Fibroblast of skin of right biceps (primary cell): ENCODE data around the gene SLC26A3.
A peak's percentile ranks its signal among the peaks of the same experiment; 100 is the strongest.

Experiments used
- DNase-seq: peaks from one replicate; pipeline ENCODE4 v3.0.0-alpha.2; 2013

Gene SLC26A3

DNA sequence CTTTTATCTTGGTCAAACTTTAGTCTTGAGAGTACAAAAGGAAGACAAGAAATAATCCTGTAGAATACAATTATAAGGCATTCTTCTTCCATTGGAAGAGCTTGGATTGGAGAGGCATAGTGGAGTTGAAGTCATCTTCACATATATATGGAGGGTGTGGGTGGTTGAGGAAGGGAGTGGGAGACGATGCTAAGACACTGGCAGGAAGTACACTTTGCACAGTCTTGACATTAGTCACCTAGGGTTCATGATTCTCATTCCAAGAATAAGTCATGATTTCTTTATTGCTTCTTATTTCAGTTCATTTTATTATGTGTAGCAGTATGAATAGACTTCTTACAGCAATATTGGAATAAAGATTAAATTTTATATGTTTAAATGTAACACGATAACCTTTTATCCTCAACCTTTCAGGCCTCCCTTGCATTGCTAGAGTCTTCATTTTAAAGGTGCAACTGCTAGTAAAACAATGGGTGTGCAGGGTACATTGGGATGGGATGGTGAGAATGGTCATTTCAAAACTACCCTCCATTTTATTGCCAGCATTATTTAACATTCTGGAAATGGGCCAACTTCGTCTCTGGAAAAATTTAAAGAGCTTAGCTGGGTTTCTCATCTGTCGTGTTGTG, 12.3 kb upstream of the SLC26A3 start:
- peak; percentile 5 for DNase-seq

- DNase-seq = no peak
These were observed 10.5 kb upstream of the SLC26A3 start for GRCh38 chr7:107813524-107813923.

DNA sequence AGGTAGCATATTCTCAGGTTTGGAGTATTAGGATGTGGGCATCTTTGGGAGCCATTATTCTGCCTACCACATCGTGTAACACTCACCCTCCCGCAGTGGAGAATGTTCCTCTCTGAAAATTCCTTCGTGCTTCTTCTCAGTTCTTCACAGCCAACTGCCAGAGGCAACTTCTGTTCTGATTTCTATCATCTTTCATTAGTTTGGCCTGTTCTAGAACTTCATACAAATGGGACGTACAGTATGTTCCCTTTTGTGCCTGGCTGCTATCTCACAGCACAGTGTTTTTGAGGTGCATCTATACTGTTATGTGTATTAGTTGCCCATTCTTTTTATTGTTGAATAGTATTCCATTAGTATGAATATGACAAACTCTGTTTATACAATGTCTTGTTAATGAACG, 8.9 kb upstream of the SLC26A3 start:
- DNase-seq = no peak

DNA sequence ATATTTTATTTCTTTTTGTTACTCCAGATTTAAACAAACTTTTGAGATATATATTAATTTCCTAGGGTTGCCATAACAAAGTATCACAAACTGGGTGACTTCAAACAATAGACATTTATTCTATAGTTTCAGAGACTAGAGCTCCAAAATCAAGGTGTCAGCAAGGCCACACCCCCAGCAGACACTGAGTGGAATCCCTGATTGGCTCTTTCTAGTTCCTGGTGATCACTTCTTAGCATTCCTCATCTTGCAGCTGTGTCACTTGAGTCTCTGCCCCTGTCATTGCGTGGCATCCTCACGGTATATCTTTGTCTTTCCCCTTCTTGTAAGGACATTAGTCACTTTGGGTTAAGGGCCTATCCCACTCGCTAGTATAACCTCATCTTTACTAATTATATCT, 7.6 kb upstream of the SLC26A3 start:
- no peak for DNase-seq

DNA sequence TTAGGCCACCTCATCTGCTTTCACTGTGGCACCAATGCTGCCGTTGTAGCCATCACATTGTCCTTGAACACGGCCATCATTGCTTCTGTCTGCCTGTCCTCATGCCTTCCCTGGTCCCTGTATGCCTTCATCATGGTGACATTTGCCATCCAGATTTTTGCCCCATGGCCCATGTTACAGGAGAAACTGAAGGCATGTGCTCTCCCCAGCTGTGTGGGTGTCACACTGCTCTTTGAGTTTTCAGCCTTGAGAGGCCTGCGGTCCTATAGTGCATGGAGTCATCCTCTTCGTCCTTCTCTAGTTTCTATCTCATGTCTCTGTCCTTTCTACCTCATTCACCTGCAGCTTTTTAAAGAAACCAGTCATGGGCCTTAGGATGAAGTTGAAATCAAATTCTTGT, 6.2 kb upstream of the SLC26A3 start:
- no peak for DNase-seq

DNA sequence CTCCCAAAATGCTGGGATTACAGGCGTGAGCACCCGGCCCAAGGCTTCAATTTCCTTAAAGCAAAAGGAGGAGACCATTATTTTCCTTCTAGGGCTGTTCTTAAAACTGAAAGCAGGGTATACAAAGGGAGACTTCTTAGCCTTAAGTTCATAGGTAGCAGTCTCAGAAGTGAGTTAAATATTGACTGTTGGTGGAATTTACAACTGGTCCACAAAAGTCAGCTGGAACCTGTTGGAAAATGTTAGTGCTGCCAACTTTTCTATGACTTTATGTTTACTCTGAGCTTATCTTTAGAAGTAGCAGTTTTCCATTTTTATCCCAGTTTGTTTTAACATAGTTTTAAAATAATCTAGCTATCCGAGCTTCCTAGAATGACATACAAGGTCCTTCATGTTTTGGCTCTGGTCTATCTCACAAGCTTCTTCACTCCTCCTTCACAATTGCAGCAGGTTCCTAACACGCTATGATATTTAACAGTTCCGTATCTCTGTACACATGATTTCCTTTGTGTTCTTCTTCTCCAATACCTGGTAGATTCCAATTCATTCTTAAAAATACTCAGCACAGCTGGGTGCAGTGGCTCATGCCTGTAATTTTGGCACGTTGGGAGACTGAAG, 3.3 kb downstream of the SLC26A3 start:
- DNase-seq = no peak

GRCh38 chr7:107792364-107792763, 10.7 kb downstream of the SLC26A3 start:
- no peak for DNase-seq

DNA sequence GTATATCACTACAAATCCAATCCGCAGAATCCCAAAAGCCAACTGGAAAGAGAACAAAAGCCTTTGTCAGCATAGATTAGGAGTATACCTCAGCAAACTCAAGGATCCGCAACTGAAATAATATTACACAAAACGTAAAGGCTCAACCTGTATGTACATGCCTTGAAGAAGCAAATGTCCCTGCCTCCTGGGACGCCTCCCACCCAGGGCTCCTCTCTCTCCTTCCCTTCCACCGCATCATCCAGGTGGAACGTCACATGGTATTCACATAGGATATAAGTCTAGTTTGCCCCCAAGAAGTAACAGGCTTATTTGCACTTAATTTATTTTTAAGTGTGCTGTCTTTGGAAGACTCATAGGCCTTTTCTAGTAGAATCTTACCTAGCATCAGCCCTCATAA, 13.4 kb downstream of the SLC26A3 start:
- no peak for DNase-seq

- no peak for DNase-seq
These were observed 14.4 kb downstream of the SLC26A3 start for GRCh38 chr7:107788662-107789061.

- DNase-seq = no peak
These were observed 14.8 kb downstream of the SLC26A3 start for GRCh38 chr7:107788216-107788615.

GRCh38 chr7:107785926-107786325, 17.1 kb downstream of the SLC26A3 start:
- DNase-seq = no peak

DNA sequence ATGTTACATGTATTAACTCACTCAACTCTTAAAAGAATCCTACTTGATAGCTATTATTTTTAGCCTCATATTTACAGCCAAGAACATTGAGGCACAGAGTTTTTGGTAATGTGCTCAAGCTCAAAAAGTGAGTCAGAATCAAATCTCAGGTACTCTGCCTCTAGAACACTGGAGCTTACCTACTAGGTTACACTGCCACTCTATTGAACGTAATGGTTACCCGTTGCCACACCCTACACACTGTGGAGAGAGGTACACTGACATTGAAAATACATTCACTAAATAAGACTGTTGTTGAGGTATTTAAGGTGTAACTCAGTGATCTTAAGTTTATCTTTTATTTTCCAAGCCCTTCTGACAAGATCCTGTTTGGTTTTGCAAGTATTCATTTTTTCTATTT, 17.9 kb downstream of the SLC26A3 start:
- no peak for DNase-seq

- DNase-seq = no peak
These were observed 19.4 kb downstream of the SLC26A3 start for GRCh38 chr7:107783648-107784047.

DNA sequence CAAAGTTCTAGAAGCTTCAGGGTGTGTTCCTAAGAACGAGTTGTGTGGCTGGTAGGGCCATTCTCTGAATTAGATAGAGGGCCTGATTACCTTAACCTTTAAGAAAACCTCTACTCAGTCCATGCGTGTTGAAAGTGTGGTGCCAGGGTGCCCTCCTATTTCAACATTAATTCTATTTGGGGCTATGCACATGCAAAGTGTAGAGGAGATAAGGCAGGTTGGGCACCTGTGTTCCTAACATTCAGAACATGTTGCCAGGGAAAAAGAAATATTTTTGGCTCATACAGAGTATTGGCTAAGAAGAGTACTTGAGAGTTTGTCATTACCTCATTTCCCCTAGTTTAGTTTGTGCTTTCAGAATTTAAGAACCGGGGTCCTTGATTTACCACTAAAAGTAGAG, 20.6 kb downstream of the SLC26A3 start:
- DNase-seq = no peak

GRCh38 chr7:107779647-107780099, 23.4 kb downstream of the SLC26A3 start:
- DNase-seq = no peak

DNA sequence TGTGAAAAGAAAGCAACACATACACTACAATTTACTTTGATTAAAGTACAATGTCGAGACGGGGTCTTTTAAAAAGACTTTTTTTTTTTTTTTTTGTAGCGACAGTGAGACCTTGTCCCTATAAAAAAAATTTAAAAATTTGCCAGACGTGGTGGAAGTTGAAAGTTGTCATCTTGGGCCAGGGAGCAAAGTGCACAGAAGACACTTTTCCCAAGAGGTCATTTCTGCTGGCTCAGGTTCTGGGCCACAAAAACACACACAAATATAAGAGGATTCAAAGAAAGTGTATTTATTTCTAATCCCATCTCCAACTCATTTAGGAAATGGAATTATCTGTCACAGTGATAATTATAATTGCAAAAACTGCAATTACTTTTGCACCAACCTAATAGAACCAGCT, 24.7 kb downstream of the SLC26A3 start:
- no peak for DNase-seq

GRCh38 chr7:107777702-107778101, 25.3 kb downstream of the SLC26A3 start:
- no peak for DNase-seq

DNA sequence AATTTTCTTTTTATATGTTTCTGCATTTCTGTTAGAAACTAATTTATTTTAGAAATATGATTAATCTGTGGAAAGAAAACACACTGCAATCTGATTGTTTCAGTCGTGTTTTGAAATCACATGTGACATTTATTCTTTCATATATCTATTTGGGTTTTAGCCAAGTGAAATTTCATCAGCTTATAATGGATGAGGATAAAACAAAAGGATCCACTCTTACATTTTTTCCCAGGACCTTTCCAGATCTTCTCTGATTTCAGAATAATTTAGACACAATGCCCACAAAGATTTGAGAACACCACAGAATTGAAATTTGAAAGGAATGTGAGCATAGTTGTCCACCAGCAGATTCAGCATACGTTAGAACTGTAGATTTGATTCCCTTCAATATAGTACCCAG, 30.0 kb downstream of the SLC26A3 start:
- DNase-seq = no peak

- DNase-seq = no peak
These were observed 34.8 kb downstream of the SLC26A3 start for GRCh38 chr7:107768263-107768662.

GRCh38 chr7:107767391-107767790, 35.6 kb downstream of the SLC26A3 start:
- DNase-seq = no peak

GRCh38 chr7:107758667-107759066, 44.4 kb downstream of the SLC26A3 start:
- DNase-seq = no peak

DNA sequence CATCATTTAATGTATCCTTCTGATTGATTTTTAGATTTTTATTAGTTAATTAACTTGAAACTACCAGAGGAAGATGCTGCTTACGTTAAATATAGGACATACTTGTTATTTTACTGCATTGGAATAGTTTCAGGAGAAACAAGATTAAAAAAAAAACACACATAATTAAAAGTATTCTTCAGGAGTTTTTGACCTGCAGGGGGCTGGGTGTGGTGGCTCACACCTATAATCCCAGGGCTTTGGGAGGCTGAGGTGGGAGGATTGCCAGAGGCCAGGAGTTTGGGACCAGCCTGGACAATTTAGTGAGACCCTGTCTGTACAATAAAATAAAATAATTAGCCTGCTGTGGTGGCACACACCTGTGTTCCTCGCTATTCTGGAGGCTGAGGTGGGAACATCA, 48.4 kb downstream of the SLC26A3 start:
- DNase-seq = no peak

DNA sequence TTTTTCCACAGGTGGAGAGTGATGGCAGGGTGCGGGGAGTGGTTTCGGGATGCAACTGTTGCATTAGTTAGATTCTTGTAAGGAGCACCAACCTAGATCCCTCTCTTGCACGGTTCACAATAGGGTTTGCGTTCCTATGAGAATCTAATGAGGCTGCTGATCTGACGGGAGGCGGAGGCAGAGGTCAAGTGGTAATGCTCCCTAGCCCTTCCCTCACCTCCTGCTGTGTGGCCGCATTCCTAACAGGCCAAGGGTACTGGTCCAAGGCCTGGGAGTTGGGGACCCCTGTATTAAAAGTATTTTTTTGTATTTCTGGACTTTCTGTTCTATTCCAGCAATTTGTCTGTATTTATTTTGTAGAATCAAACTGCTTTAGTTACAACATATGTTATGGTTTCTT, 51.9 kb downstream of the SLC26A3 start:
- DNase-seq = no peak

- no peak for DNase-seq
These were observed 57.0 kb downstream of the SLC26A3 start for GRCh38 chr7:107746006-107746405.

- DNase-seq = no peak
These were observed 58.7 kb downstream of the SLC26A3 start for GRCh38 chr7:107744345-107744750.
